HG03565 (cell line): Measurements from ENCODE around the gene ITPA.

ENCODE experiments used
- ATAC-seq: cut with Tn5 transposase; IDR thresholded peaks from one replicate; pipeline ENCODE4 v1.9.1; 2021; ENCODE audit warnings: mild to moderate bottlenecking, moderate library complexity; ENCODE audit not compliant: unreplicated experiment

Gene ITPA

DNA sequence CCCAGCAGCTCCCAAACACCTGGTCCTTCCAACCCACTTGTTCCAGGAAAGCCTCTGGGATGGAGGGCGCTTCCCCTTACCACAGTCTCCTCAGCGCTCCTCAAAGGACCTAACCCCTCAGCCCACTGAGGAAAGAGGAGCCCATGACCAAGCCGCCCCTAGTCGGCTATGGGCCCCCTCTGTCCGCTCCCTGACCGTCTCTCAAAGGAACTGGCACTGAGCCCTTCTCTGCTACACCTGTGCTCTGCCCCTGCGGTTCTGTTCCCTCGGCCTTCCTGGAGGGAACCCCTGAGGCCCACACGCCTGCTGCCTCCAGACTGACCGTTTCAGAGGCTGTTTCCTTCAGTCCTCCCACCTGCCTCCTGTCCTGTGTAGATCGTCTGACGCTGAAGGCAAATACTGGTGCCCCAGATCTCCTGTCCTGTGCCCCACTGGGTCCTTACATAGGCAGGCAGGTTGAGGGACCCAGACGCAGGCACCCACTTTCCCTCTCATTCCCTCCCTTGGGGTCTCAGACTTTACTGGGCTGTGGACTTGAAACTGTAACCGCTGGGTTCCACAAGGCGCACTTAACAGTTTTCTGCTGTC lies 31.6 kb downstream of the ITPA start:
- ATAC-seq: no peak

DNA sequence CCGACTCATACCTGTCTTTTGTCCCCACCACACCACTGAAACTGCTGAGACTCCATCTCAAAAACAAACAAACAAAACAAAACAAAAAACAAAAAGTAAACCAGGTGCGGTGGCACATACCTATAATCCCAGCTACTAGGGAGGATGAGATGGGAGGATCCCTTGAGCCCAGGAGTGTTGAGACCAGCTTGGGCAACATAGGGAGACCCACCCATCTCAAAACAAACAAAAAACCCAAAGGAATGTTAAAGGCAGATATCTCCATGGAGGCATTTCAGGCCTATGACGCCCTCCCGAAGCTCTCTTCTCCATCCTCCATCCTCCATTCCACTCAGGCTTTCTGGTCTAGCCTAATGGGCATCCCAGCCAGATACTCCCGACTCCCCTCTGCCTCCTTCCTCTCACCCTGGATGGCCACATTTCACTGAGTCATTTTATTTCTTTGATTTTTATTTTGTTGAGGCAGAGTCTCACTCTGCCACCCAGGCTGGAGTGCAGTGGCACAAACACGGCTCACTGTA lies 32.9 kb downstream of the ITPA start:
- ATAC-seq: no peak

DNA sequence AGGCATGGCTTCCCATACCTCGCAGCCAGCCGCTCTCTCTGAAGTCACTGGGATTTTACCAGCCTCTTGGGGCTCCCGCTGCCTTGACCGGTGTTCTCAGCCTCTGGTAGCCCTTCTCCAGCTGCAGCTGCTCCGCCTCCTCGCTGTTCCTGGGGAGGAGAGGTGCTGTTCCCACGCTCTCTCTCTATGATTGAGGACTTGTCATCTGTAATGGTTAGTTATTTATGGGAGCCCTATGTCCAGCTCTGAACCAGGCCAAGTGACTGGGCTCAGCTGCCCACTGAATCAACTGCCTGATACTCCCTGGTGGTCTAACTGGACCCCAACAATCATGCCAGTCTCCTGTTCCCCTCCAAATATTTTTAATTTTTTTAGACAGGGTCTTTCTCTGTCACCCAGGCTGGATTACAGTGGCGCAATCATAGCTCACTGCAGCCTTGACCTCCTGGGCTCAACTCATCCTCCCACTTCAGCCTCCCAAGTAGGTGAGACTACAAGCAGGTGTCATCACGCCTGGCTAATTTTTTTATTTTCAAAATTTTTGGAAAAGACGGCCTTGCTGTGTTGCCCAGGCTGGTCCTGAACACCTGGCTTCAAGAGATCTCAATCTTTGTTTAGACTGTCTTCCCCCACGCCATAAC lies 34.5 kb downstream of the ITPA start:
- ATAC-seq: no peak

DNA sequence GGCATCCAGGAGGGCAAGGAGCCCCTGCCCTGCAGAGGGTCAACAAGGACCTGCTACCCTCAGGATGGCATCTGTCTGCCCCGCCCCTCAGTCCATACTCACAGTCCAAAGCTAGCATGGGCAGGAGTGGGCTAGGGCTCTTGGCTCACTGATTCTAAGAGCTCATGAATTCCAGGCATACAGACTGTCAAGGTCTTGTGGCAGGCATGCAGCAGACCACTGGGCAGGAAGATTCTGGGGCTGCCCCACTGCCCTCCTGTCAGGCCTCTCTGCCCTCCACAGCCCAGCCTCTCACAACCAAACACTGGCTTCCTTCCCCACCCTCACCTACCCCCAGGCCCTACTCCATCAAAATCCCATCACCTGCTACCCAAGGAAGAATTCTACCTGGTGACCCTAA lies 35.3 kb downstream of the ITPA start:
- ATAC-seq: no peak

DNA sequence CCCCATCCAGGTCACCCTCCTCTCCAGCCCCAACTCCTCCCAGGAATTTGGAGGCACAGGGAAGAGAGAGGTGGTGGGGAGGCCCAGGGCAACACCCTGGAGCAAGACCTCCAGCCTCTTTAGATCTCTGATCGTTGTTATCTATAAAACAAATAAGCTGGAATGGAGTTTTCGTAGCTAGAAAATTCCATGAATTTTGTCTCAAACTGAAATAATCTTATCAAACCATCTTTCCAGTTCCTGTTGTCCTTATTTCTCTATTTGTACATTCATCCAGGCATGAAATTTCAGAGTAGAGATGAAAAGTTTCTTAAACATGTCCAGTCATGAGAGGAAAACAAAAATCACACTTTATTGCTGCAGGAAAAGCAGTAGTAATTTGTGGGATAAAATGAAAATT lies 35.9 kb downstream of the ITPA start:
- ATAC-seq: no peak

DNA sequence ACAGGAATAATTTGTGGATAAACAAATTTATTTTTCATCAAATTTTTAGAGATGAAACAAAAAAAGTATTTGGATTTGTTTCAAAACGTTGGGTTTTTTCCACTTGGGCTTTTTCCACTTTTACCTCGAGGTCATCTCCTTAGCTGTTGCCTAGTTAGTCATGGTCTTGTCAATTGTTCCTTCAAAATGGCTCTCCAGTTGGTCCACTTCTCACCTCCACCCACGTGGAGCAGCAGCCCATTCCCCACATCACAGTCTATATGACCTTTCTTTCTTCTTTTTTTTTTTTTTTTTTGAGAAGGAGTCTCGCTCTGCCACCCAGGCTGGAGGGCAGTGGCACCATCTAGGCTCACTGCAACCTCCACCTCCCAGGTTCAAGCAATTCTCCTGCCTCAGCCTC lies 36.4 kb downstream of the ITPA start:
- ATAC-seq: no peak

DNA sequence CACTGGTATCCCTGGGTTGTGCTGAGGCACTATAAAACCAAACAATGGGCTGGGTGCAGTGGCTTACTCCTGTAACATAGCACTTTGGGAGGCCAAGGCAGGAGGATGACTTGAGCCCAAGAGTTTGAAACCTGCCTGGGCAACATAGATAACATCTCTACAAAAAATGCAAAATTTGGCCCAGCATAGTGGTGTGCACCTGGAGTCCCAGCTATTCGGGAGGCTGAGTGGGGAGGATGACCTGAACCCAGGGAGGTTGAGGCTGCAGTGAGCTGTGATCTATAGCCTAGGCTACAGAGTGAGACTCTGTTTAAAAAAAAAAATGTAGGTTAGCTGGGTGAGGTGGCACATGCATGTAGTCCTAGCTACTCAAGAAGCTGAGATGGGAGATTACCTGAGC lies 37.4 kb downstream of the ITPA start:
- ATAC-seq: no peak

DNA sequence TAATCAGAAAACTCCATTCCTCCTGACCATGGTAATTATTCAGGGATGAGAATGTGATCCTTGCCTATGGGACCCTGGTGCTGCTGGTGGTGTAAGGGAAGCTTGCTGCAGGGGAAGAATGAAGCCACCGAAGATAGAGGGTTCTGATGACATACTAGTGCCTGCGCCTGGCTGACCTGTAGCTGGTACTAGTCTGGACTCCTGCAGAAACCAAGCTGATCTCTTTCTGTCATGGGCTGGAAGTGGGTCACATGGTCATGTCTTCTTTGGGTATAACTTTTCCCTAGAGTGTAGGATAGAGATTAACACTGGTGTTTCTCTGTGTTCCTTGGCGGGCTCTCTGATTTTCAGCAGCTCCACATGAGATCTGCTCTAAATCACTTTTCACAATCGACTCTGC lies 38.3 kb downstream of the ITPA start:
- ATAC-seq: no peak

DNA sequence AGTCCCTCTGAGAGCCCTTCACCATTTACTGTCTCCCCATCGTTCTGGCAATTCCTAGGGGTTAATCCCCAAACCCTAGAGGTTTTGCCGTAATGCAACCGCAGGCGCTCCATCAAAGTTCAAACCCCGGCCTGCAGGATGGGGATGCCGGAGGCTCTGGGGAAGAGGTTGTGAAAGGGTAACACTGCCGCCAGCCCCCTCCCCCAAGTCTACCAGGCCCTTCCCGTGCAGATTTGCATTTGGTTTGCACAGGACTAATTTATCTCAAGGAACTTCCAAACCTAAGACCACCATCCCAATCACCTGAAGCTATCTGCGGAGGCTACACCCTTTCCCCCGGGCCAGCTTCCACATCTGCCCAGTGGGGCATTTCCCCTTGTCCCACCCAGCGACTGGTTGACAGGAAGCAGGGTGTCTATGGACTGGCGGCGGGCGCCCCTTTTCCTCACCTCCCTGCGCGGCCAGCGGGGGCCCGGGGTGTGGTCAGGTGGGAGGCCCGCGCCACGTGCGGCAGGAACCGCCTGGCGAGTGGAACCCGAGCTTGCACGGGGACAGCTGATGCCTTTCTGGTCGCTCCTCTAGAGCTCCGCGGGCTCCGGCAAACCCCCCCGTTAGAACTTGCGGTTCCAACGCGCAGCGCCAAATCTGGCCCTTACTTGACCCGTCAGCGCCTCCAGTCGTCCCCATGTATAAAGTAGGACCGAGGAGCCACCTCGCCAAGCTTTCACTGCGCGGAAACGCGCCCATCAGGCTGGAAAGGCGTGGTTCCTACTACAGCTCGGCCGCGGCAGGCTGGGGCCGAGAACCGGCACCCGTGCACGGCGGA lies 39.1 kb downstream of the ITPA start:
- no peak for ATAC-seq

DNA sequence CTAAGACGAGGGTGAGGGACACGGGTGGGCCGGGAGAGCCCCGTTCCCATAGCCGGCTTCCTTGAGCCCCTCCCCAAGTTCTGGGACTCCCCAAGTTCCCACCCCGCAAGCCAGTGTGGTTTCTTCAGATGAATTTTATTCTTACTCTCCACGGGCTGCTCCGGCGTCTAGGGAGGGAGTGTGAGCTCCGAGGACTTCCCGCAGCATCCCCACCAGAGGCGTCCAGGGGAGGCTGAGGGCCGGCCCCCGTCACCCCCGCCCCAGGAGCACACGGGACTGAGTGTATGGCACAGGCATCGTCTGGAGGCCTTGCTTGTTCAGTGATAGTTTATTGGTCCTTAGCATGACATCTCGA lies 39.7 kb downstream of the ITPA start:
- no peak for ATAC-seq

DNA sequence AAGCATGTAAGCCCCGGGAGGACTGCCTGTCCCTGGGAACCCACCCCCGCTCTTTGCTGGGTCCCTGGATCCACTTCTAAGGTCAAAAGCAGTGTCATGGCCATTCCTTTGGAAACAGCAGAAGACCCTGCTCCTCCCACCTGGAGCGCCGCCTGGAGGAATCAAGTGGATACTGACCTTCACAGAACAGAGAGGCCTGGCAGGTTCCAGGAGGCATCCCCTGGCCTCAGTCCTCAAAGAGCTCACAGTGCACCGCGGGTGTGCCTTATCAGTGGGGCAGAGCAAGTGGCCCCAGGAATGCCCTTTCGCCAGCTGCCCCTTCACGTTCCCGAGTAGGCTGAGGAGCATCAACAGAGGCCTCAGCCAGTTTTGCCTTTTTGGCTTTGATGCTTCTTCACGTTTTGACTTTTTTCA lies 40.8 kb downstream of the ITPA start:
- ATAC-seq: no peak

DNA sequence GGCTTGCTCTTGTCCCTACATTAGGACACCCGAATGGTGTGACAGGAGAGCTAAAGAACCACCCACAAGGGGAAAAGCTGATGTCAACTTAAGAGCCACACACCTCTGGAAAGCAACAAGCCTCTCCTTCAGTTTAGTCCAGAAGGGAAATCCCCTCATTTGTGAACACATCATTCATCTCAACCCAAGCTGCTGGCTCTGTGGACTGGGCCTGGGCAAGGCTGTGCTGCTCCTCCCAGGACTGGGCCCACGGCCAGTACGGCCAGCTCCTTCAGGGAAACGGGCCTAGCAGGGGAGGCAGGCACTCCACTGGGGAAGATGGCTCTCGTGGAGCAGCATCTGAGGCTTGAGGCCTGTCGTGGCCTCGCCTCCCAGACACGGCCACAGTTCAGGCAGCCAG lies 42.5 kb downstream of the ITPA start:
- no peak for ATAC-seq

DNA sequence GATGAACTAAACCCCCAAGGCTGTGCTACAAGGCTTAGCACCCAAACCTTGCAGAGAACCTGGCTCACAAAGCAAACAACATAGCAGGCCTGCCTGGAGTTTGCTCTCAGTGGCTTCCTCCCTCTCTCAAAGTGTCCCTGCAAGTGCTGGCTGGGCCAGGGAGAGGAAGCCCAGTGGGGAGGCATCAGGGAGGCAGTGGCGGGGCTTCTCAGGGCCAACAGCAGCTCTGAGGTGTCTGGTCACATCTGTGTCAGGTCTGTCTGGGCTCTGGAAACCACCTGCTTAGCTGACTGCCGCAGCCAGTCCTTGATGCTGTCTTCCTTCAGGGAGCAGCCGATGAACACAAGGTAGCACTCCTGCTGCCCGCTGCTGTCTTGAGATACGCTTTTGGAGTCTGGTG lies 46.4 kb downstream of the ITPA start:
- ATAC-seq: no peak

DNA sequence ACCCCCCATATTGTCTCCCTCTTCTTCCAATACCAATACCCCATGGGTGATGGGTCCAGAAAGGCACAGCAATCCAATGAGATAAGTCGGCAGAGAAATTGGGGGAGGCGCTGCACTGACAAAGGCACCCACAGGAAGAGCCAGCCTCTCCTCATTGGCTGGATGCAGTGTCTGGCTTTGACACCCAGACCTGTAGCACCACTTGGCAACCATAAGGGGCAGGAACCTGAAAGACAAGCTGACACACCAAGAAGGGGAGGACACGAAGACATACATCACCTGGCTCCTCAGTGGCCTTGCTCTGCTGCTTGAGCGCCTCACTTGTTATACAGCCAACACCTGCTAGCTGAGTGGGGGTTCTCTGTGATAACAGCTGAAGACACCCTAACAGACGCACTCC lies 49.1 kb downstream of the ITPA start:
- no peak for ATAC-seq

DNA sequence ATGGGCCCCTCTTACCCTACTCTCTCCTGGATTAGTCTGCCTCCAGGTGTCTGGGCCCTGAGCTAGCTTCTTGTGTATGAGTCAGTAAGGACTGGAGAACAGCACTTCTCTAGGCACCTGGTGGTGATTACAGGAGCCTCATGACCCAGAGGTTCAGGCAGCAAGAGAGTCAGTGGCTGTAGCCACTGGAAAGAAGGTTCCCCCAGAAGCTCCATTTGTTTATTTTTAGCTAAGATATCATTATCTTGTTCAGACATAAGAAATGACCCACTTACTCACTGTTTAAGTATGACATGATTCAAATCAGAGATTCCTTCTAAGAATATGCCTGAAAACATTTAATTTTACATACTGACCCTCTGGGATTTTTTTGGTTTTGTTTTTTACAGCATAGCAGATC lies 53.3 kb downstream of the ITPA start:
- ATAC-seq: no peak

DNA sequence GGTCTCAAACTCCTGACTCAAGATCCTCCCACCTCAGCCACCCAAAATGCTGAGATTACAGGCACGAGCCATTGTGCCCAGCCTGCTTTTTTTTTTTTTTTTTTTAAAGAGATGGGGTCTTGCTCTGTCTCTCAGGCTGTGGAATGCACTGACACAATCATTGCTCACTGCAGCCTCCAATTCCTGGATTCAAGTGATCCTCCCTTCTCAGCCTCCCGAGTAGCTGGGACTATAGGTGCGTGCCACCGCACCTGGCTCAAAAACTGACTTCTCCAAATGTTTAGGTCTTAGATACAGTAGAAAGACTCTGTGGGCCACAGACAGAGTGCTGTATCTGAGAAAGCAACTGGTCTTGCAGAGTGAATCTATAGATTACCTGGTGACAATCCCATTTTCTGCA lies 60.8 kb downstream of the ITPA start:
- no peak for ATAC-seq

DNA sequence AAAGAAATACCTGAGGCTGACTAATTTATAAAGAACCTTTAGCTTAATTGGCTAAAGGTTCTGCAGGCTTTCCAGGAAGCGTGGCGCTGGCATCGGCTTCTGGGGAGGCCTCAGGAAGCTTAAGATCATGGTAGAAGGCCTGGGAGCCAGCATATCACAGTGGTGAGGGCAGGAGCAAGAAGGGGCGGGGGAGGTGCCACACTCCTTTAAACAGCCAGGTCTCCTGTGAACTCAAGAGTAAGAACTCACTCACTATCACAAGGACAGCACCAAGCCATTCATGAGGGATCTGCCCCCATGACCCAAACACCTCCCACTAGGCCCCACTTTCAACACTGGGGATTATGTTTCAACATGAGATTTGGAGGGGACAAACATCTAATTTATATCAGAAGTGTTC lies 64.1 kb downstream of the ITPA start:
- ATAC-seq: no peak
